Fibroblast of lung (primary cell): ENCODE results near the gene KIF26A.

Experiments used
- EZH2 ChIP-seq: IDR thresholded peaks from 2 replicates; pipeline ENCODE4 v1.5.1; 2012; ENCODE audit warnings: low read length, control low read depth, mild to moderate bottlenecking; ENCODE audit errors: missing control alignments
- TF ChIP-seq, protein P1 (sequence below), 2 donors: IDR thresholded peaks in 1 of 2; conservative IDR thresholded peaks in 1 of 2; 1 replicate in 1 of 2; 2 replicates in 1 of 2; pipeline ENCODE4 v1.5.1; 2011 to 2012; ENCODE audit warnings: low read length in 2 of 2, control low read depth in 1 of 2, inconsistent platforms in 1 of 2, low read depth in 1 of 2, mild to moderate bottlenecking in 1 of 2

DNA sequence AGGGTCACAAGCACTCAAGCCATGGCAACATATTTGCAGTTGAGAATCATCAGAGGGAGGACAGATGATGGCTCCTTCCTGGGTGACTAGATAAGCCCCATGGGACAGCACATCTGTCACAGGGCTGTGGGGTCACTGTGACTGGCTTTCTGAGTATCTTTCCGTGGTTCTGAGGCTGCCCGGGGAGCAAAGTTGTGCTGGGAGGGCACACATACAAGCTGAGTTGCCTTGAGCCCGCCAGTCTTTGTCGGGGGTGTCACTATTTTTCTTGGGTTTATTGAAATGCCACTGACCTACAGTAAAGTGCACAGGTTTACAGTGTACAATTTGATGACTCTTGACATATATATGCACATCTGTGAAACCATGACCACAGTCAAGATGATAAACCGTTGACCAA is 17.2 kb upstream of the KIF26A start:
- TF ChIP-seq, protein P1, sequence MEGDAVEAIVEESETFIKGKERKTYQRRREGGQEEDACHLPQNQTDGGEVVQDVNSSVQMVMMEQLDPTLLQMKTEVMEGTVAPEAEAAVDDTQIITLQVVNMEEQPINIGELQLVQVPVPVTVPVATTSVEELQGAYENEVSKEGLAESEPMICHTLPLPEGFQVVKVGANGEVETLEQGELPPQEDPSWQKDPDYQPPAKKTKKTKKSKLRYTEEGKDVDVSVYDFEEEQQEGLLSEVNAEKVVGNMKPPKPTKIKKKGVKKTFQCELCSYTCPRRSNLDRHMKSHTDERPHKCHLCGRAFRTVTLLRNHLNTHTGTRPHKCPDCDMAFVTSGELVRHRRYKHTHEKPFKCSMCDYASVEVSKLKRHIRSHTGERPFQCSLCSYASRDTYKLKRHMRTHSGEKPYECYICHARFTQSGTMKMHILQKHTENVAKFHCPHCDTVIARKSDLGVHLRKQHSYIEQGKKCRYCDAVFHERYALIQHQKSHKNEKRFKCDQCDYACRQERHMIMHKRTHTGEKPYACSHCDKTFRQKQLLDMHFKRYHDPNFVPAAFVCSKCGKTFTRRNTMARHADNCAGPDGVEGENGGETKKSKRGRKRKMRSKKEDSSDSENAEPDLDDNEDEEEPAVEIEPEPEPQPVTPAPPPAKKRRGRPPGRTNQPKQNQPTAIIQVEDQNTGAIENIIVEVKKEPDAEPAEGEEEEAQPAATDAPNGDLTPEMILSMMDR (conservative IDR thresholded peaks at IDR 0.05 in 1 of 2, IDR thresholded peaks at IDR 0.05 in 1 of 2; ENCODE audit: low read depth in 1 of 2, low read length in 2 of 2) = no peak
- TF ChIP-seq EZH2 = no peak
